Stomach (tissue), 4 donors: ENCODE measurements around the gene MYO3B.

Experiments used
- EP300 ChIP-seq: sonication (generic); formaldehyde crosslinking; IDR thresholded peaks from one replicate; pipeline ENCODE4 v1.6.1; 2017; ENCODE audit warnings: antibody characterized with exemption
- POLR2A ChIP-seq, 4 donors: fragments of 450-650 bp; IDR thresholded peaks; one replicate each; pipeline ENCODE4 v1.6.1; 2016; ENCODE audit warnings: antibody characterized with exemption in 4 of 4, control low read depth in 2 of 4, mild to moderate bottlenecking in 1 of 4, moderate library complexity in 1 of 4
- POLR2AphosphoS5 ChIP-seq, 3 donors: sonication (generic); formaldehyde crosslinking; IDR thresholded peaks; one replicate each; pipeline ENCODE4 v1.6.1; 2016; ENCODE audit warnings: antibody characterized with exemption in 3 of 3
- TF ChIP-seq, protein P1 (sequence below), 7 experiments: fragments of 450-650 bp in 4 of 7; fragments of 200-600 bp in 3 of 7; sonication (generic) in 3 of 7; IDR thresholded peaks; one replicate each; pipeline ENCODE4 v1.5.1; 2016 to 2019; ENCODE audit warnings: antibody characterized with exemption in 7 of 7, control low read depth in 2 of 7, mild to moderate bottlenecking in 1 of 7

DNA sequence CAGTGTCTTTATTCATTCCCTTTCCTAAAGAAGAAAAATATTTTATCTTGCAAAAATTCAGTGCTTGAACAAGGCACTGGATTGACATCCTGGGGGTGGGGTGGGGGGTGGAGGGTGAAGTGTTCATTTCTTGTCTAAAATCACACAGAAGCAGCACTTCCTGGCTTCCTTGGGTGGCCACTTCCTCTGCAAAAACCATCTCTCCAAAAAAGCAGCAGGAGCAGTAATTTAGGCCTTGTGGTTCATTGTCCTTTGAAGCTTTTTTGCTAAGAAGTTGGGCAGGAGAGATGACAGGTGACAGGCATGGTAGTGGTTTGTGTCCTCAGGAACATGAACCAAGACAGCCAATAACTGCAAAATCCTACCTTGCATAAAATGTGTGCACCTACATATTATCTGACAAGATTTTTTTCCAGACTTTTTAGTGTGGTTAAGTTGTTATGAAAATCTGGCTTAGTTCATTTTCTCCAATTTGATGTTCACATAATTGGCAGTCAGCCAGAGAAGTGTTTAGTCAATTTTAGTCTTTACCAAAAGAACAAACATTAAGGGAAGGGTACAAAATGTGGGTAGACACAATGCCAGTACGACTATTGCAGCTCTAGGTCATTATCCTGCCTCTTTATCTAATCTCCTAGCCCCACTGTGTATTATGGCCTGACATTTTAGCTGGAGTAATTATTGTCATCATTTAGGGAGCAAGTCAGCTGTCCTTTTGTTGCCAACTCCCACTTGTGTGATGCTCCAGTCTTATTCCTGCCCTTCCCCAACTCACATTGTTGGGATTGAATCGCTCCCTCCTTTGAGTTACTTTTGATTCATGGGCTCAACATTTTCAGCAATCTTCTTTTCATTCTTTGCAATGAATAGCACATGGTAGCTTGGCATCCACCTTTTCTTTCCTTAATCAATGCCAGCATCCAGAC, 177.2 kb downstream of the MYO3B start:
- TF ChIP-seq, protein P1, sequence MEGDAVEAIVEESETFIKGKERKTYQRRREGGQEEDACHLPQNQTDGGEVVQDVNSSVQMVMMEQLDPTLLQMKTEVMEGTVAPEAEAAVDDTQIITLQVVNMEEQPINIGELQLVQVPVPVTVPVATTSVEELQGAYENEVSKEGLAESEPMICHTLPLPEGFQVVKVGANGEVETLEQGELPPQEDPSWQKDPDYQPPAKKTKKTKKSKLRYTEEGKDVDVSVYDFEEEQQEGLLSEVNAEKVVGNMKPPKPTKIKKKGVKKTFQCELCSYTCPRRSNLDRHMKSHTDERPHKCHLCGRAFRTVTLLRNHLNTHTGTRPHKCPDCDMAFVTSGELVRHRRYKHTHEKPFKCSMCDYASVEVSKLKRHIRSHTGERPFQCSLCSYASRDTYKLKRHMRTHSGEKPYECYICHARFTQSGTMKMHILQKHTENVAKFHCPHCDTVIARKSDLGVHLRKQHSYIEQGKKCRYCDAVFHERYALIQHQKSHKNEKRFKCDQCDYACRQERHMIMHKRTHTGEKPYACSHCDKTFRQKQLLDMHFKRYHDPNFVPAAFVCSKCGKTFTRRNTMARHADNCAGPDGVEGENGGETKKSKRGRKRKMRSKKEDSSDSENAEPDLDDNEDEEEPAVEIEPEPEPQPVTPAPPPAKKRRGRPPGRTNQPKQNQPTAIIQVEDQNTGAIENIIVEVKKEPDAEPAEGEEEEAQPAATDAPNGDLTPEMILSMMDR (IDR thresholded peaks at IDR 0.05) = no peak
- TF ChIP-seq POLR2A (IDR thresholded peaks at IDR 0.05) (no peak), POLR2AphosphoS5 (IDR thresholded peaks at IDR 0.05) (no peak), EP300 (no peak)
